GM10248 (cell line): ENCODE results near the gene TOMM20L.

ENCODE experiments used
- CTCF ChIA-PET: fragments of 300-600 bp; sonication (Branson Sonifier 250); formaldehyde crosslinking; extraction: SDS; loops from one replicate; lab custom pipeline; 2021; ENCODE audit warnings: antibody characterized with exemption; lab: Yijun Ruan, JAX
- POLR2A ChIA-PET: fragments of 350-650 bp; sonication (Branson Sonifier 250); formaldehyde crosslinking; extraction: SDS; loops from one replicate; lab custom pipeline; 2020; ENCODE audit warnings: antibody characterized with exemption; lab: Yijun Ruan, JAX
- DNase-seq: peaks from one replicate; pipeline ENCODE4 v3.0.0; 2012; ENCODE audit errors: extremely low spot score
- TF ChIP-seq, protein P1 (sequence below): IDR thresholded peaks from 2 replicates; pipeline ENCODE4 v1.5.1; 2012; ENCODE audit warnings: mild to moderate bottlenecking, low read depth; ENCODE audit errors: extremely low read depth, missing control alignments, control extremely low read depth

The TOMM20L gene

DNA sequence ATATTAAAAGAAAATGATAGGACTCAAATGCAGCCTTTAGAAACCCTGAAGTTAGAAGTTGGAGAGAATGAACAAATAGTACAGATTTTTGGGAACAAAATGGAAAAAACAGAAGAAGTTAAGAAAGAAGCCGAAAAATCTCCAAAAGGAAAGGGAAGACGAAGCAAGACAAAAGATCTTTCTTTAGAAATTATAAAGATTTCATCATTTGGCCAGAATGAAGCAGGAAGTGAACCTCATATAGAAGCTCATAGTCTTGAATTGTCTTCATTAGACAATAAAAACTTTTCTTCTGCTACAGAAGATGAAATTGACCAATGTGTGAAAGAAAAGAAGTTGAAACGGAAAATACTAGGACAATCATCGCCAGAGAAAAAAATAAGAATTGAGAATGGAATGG lies 31.4 kb upstream of the TOMM20L start:
- POLR2A ChIA-PET, result no interaction called here
- CTCF ChIA-PET, result interaction anchor here (1.7 to 4.4 kb wide), 2 partner anchors 12 to 32 kb away, joined by 7 to 15 read pairs; partner anchors contain the start of gene TOMM20L

DNA sequence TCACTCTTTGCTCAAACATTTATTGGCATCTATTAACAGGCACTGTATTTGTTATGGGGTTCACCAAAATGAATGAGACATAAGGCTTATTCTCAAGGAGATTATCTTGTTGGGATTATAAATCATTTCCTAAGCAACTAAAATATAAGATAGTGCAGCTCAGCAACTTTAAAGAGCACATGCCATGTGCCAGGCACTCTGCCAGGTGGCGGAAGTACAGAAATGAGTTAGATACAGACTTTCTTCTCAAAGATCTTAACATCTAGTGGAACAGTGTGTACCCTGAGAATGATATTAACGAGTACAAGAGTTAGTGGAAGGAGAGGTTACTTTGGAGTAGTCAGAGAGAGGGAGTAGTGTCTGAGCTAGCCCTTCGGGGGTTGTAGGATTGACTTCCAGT lies 28.4 kb upstream of the TOMM20L start:
- TF ChIP-seq, protein P1, sequence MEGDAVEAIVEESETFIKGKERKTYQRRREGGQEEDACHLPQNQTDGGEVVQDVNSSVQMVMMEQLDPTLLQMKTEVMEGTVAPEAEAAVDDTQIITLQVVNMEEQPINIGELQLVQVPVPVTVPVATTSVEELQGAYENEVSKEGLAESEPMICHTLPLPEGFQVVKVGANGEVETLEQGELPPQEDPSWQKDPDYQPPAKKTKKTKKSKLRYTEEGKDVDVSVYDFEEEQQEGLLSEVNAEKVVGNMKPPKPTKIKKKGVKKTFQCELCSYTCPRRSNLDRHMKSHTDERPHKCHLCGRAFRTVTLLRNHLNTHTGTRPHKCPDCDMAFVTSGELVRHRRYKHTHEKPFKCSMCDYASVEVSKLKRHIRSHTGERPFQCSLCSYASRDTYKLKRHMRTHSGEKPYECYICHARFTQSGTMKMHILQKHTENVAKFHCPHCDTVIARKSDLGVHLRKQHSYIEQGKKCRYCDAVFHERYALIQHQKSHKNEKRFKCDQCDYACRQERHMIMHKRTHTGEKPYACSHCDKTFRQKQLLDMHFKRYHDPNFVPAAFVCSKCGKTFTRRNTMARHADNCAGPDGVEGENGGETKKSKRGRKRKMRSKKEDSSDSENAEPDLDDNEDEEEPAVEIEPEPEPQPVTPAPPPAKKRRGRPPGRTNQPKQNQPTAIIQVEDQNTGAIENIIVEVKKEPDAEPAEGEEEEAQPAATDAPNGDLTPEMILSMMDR, result no peak
- ChIA-PET POLR2A (no interaction called here), CTCF (interaction anchor here (1.0 to 2.9 kb wide), 3 partner anchors 22 to 39 kb away, joined by 3 to 12 read pairs (median 3); partner anchors contain the start of gene TOMM20L)
- no peak for DNase-seq

More for the DNA sequence above, 31.4 kb upstream of the TOMM20L start:
- DNase-seq, result no peak
- TF ChIP-seq, protein P1, result no peak

DNA sequence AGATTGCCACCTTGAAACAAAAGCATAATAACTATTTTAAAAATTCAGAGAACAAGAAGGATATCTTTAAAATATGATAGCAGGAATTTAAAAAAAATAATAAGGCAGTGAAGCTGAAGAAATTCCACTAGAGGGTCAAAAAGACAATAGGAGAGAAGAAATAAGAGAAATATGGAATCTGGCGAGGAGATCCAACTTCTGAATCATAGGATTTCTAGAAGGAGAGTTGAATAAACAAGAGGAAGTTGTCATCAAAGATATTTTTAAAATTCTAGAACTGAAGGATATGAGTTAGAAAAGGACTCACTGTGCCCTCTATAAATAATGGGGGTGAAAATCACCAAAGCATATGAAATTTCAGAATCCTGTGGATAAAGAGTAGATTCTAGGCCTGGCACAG lies 26.8 kb upstream of the TOMM20L start:
- TF ChIP-seq, protein P1, result no peak
- DNase-seq, result no peak
- ChIA-PET POLR2A (no interaction called here), CTCF (interaction anchor here (0.6 kb wide), 1 partner anchor 12 kb away, joined by 3 read pairs; no protein-coding TSS in a partner anchor)

DNA sequence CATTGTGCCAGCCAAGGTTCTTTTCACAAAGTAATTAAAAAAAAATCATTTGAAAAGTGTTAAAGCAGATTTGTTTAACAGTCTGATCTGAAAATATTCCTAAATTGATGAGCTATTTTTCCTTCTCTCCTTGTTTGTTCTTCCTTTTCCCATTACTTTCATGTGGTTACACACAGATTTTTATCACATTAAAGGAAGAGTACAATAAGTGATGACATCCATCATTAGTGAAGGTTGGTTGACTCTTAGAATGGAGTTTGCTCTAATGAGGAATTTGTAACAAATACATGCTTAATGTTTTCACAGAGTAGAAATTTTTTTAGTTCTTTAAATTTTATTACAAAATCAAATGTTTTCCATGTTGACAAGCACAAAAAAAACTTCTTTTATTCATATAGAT lies 18.9 kb upstream of the TOMM20L start:
- ChIA-PET CTCF (interaction anchor here (1.5 kb wide), 1 partner anchor 18 kb away, joined by 4 read pairs; the partner anchor contains the start of gene TOMM20L), POLR2A (no interaction called here)
- no peak for DNase-seq
- TF ChIP-seq, protein P1, result no peak

DNA sequence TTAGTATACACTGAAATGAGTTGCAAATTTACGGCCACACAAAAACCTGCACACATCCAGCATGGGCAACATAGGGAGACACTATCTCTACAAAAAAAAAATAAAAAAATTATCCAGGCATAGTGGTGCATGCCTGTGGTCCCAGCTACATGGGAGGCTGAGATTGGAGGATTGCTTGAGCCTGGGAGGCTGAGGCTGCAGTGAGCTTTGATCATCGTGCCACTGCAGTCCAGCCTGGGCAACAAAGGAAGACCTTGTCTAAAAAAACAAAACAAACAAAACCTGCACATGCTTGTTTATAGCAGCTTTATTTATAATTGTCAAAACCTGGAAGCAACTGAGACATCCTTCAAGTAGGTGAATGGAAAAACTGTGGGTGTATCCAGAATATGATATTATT lies 4.9 kb upstream of the TOMM20L start:
- TF ChIP-seq, protein P1, result no peak
- ChIA-PET CTCF (interaction anchor here (0.8 kb wide), 1 partner anchor 11 kb away, joined by 3 read pairs; no protein-coding TSS in a partner anchor), POLR2A (no interaction called here)
- no peak for DNase-seq

DNA sequence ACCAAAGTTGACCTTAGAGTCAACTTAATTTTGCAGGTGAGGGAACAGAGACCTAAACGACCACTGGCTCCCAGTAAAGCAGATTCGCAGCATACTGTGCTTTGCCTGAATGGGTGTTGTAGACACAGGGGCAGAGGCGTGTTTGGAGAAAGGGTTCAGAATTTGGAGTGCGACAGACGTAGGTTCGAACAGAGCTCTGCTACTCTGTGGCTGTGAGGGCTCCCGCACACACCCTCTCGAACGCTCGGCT lies 243 bp upstream of the TOMM20L start:
- ChIA-PET POLR2A (no interaction called here), CTCF (interaction anchor here (0.8 to 5.7 kb wide), 20 partner anchors 9 to 286 kb away, joined by 3 to 33 read pairs (median 6); partner anchors contain the start of gene ARID4A)
- TF ChIP-seq, protein P1, result no peak
- DNase-seq, result no peak
